HepG2 (cell line): Measurements from ENCODE around the gene KLHL17. TPM values are rescaled to one million over a fixed set of nuclear protein-coding genes. Genes with fewer than 3 reads are reported as not detected.

Experiments used
- FOSL2 ChIP-seq: sonication (generic); formaldehyde crosslinking; IDR thresholded peaks from 2 replicates; pipeline ENCODE4 v1.4.0; 2020; ENCODE audit warnings: missing genetic modification reagents
- FOXA1 ChIP-seq, 2 experiments: fragments of 450-650 bp in 1 of 2; sonication (generic) in 1 of 2; formaldehyde crosslinking in 1 of 2; IDR thresholded peaks; 2 replicates each; pipeline versions ENCODE4 v1.4.0 to v1.6.1; 2016 to 2020; ENCODE audit warnings: missing genetic modification reagents in 1 of 2
- HOXD1 ChIP-seq: sonication (generic); formaldehyde crosslinking; IDR thresholded peaks from 2 replicates; pipeline ENCODE4 v1.5.0; 2020; ENCODE audit warnings: missing genetic modification reagents
- KDM5A ChIP-seq: fragments of 200-600 bp; sonication (generic); IDR thresholded peaks from 2 replicates; pipeline ENCODE4 v1.7.0; 2018; ENCODE audit warnings: antibody characterized with exemption, mild to moderate bottlenecking, low read length, borderline replicate concordance
- KLF16 ChIP-seq, 2 experiments: sonication (generic) in 1 of 2; formaldehyde crosslinking in 1 of 2; IDR thresholded peaks; 2 replicates each; pipeline versions ENCODE4 v1.6.1 to v1.8.0; 2016 to 2023; ENCODE audit warnings: missing genetic modification reagents in 2 of 2, missing compliant biosample characterization in 1 of 2
- NCOR1 ChIP-seq: fragments of 200-600 bp; sonication (generic); IDR thresholded peaks from 2 replicates; pipeline ENCODE4 v1.7.0; 2017; ENCODE audit warnings: antibody characterized with exemption, low read length, borderline replicate concordance
- NONO ChIP-seq, 2 experiments: fragments of 450-650 bp in 1 of 2; sonication (generic) in 1 of 2; formaldehyde crosslinking in 1 of 2; IDR thresholded peaks in 1 of 2; conservative IDR thresholded peaks in 1 of 2; 2 replicates each; pipeline versions ENCODE4 v1.6.1 to v1.8.0; 2017 to 2022; ENCODE audit warnings: mild to moderate bottlenecking in 1 of 2, missing genetic modification reagents in 1 of 2, moderate library complexity in 1 of 2
- REPIN1 ChIP-seq: sonication (generic); formaldehyde crosslinking; IDR thresholded peaks from 2 replicates; pipeline ENCODE4 v1.8.0; 2022; ENCODE audit warnings: missing genetic modification reagents, low read depth, mild to moderate bottlenecking, borderline replicate concordance
- SCMH1 ChIP-seq: sonication (generic); formaldehyde crosslinking; IDR thresholded peaks from 2 replicates; pipeline ENCODE4 v1.9.0; 2021; ENCODE audit warnings: missing genetic modification reagents, mild to moderate bottlenecking, borderline replicate concordance
- SIN3B ChIP-seq: fragments of 150-350 bp; IDR thresholded peaks from 2 replicates; pipeline ENCODE4 v1.6.1; 2014; ENCODE audit warnings: low read length
- STAT5B ChIP-seq: sonication (generic); formaldehyde crosslinking; IDR thresholded peaks from 2 replicates; pipeline ENCODE4 v1.4.0; 2020; ENCODE audit warnings: missing genetic modification reagents
- ZBTB21 ChIP-seq: sonication (generic); formaldehyde crosslinking; IDR thresholded peaks from 2 replicates; pipeline ENCODE4 v1.4.0; 2020; ENCODE audit warnings: missing genetic modification reagents
- ZBTB3 ChIP-seq: sonication (generic); formaldehyde crosslinking; IDR thresholded peaks from 2 replicates; pipeline ENCODE4 v1.4.0; 2020; ENCODE audit warnings: low read depth, mild to moderate bottlenecking, moderate library complexity, missing genetic modification reagents, borderline replicate concordance
- ZFYVE20 ChIP-seq: sonication (generic); formaldehyde crosslinking; IDR thresholded peaks from 2 replicates; pipeline ENCODE4 v1.8.0; 2023; ENCODE audit warnings: low read depth, mild to moderate bottlenecking, moderate library complexity, missing genetic modification reagents, borderline replicate concordance
- ZNF296 ChIP-seq: sonication (generic); formaldehyde crosslinking; conservative IDR thresholded peaks from 2 replicates; pipeline ENCODE4 v1.5.0; 2020; ENCODE audit warnings: mild to moderate bottlenecking, missing genetic modification reagents
- ZNF713 ChIP-seq: sonication (generic); formaldehyde crosslinking; IDR thresholded peaks from 2 replicates; pipeline ENCODE4 v1.4.0; 2020; ENCODE audit warnings: mild to moderate bottlenecking, missing genetic modification reagents
- ZSCAN9 ChIP-seq: IDR thresholded peaks from 2 replicates; pipeline ENCODE4 v1.6.1; 2016; ENCODE audit warnings: borderline replicate concordance
- polyA plus RNA-seq, 8 experiments: library from polyadenylated mRNA; depleted of rRNA in 3 of 8; stranded (reverse) in 7 of 8; unstranded in 1 of 8; fragments of >200 nt; fragmentation: Illumina TruSeq in 4 of 8; extraction: Trizol in 4 of 8; gene quantifications; 2 replicates each; pipeline versions ENCODE4 v1.2.1 to v1.2.3, GENCODE V29; 2011 to 2016; ENCODE audit warnings: low read depth in 4 of 8, missing spikeins in 1 of 8, mixed read lengths in 1 of 8; ENCODE audit not compliant: insufficient read depth in 1 of 8
- total RNA-seq, 5 experiments: library from RNA; depleted of rRNA; stranded (reverse); fragments of >200 nt; fragmentation: Illumina TruSeq; extraction: Trizol; gene quantifications; 2 replicates each; pipeline ENCODE4 v1.2.3, GENCODE V29; 2016; ENCODE audit warnings: low read depth in 1 of 5
- TF ChIP-seq, protein P1 (sequence below): sonication (generic); formaldehyde crosslinking; IDR thresholded peaks from 2 replicates; pipeline ENCODE4 v1.5.1; 2020; ENCODE audit warnings: mild to moderate bottlenecking, missing genetic modification reagents, borderline replicate concordance
- TF ChIP-seq, protein P2 (sequence below): sonication (generic); formaldehyde crosslinking; conservative IDR thresholded peaks from 2 replicates; pipeline ENCODE4 v1.4.0; 2020; ENCODE audit warnings: mild to moderate bottlenecking, missing genetic modification reagents, moderate library complexity
- TF ChIP-seq, protein P3 (sequence below): sonication (generic); formaldehyde crosslinking; IDR thresholded peaks from 2 replicates; pipeline ENCODE4 v1.5.0; 2020; ENCODE audit warnings: missing genetic modification reagents
- TF ChIP-seq, protein P4 (sequence below): sonication (generic); formaldehyde crosslinking; IDR thresholded peaks from 2 replicates; pipeline ENCODE4 v1.4.0; 2020; ENCODE audit warnings: missing genetic modification reagents

KLHL17 gene
- total and polyA plus RNA-seq, 2 of the 13 experiments (the other 11 are each of a cell fraction or from before 2014, with no cell fraction given) = 9.3 to 24.7 TPM

- TF ChIP-seq, protein P1, sequence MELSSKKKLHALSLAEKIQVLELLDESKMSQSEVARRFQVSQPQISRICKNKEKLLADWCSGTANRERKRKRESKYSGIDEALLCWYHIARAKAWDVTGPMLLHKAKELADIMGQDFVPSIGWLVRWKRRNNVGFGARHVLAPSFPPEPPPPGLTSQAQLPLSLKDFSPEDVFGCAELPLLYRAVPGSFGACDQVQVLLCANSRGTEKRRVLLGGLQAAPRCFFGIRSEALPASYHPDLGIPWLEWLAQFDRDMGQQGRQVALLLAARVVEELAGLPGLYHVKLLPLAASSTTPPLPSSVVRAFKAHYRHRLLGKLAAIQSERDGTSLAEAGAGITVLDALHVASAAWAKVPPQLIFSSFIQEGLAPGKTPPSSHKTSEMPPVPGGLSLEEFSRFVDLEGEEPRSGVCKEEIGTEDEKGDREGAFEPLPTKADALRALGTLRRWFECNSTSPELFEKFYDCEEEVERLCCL (CRISPR knock-in tag) = no peak
- TF ChIP-seq, protein P2, sequence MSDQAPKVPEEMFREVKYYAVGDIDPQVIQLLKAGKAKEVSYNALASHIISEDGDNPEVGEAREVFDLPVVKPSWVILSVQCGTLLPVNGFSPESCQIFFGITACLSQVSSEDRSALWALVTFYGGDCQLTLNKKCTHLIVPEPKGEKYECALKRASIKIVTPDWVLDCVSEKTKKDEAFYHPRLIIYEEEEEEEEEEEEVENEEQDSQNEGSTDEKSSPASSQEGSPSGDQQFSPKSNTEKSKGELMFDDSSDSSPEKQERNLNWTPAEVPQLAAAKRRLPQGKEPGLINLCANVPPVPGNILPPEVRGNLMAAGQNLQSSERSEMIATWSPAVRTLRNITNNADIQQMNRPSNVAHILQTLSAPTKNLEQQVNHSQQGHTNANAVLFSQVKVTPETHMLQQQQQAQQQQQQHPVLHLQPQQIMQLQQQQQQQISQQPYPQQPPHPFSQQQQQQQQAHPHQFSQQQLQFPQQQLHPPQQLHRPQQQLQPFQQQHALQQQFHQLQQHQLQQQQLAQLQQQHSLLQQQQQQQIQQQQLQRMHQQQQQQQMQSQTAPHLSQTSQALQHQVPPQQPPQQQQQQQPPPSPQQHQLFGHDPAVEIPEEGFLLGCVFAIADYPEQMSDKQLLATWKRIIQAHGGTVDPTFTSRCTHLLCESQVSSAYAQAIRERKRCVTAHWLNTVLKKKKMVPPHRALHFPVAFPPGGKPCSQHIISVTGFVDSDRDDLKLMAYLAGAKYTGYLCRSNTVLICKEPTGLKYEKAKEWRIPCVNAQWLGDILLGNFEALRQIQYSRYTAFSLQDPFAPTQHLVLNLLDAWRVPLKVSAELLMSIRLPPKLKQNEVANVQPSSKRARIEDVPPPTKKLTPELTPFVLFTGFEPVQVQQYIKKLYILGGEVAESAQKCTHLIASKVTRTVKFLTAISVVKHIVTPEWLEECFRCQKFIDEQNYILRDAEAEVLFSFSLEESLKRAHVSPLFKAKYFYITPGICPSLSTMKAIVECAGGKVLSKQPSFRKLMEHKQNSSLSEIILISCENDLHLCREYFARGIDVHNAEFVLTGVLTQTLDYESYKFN (CRISPR knock-in tag) = peak; percentile 77
- TF ChIP-seq NCOR1 = peak; percentile 26; the same call in 1 of the 2 replicates
- TF ChIP-seq ZBTB3 (CRISPR knock-in tag) = no peak
- no peak for TF ChIP-seq ZBTB21
- peak; percentile 37; the same call in 1 of the 2 replicates for TF ChIP-seq REPIN1 (CRISPR knock-in tag)
- TF ChIP-seq ZSCAN9 (CRISPR knock-in tag) = no peak; the same call in 1 of the 2 replicates
- no peak for TF ChIP-seq FOXA1 (IDR thresholded peaks at IDR 0.05)
- TF ChIP-seq FOXA1 (CRISPR knock-in tag; IDR thresholded peaks at IDR 0.05) = no peak
- TF ChIP-seq SIN3B = no peak
- TF ChIP-seq ZNF713 (CRISPR knock-in tag) = no peak
- TF ChIP-seq KDM5A = no peak
- TF ChIP-seq HOXD1 = no peak
- peak; percentile 80; the same call in 1 of the 2 replicates for TF ChIP-seq ZNF296 (CRISPR knock-in tag)
- 0 out of 2 replicates have a peak, but pooled peaks have one; percentile 42 for TF ChIP-seq FOSL2 (CRISPR knock-in tag)
- TF ChIP-seq STAT5B (CRISPR knock-in tag) = no peak
- TF ChIP-seq, protein P3, sequence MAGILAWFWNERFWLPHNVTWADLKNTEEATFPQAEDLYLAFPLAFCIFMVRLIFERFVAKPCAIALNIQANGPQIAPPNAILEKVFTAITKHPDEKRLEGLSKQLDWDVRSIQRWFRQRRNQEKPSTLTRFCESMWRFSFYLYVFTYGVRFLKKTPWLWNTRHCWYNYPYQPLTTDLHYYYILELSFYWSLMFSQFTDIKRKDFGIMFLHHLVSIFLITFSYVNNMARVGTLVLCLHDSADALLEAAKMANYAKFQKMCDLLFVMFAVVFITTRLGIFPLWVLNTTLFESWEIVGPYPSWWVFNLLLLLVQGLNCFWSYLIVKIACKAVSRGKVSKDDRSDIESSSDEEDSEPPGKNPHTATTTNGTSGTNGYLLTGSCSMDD (CRISPR knock-in tag) = no peak
- TF ChIP-seq, protein P4, sequence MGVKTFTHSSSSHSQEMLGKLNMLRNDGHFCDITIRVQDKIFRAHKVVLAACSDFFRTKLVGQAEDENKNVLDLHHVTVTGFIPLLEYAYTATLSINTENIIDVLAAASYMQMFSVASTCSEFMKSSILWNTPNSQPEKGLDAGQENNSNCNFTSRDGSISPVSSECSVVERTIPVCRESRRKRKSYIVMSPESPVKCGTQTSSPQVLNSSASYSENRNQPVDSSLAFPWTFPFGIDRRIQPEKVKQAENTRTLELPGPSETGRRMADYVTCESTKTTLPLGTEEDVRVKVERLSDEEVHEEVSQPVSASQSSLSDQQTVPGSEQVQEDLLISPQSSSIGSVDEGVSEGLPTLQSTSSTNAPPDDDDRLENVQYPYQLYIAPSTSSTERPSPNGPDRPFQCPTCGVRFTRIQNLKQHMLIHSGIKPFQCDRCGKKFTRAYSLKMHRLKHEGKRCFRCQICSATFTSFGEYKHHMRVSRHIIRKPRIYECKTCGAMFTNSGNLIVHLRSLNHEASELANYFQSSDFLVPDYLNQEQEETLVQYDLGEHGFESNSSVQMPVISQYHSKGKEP (CRISPR knock-in tag) = no peak
- TF ChIP-seq SCMH1 (CRISPR knock-in tag) = no peak
- TF ChIP-seq ZFYVE20 = no peak
- no peak for TF ChIP-seq KLF16 (CRISPR knock-in tag; IDR thresholded peaks at IDR 0.05)
- no peak for TF ChIP-seq NONO (IDR thresholded peaks at IDR 0.05)
- TF ChIP-seq NONO (CRISPR knock-in tag; conservative IDR thresholded peaks at IDR 0.05) = peak; percentile 79
These were observed 44.7 kb downstream of the KLHL17 start (continued) for GRCh38 chr1:1004780-1005697.
